ENCODE results near the gene OBSCN. TPM values are rescaled to one million over a fixed set of nuclear protein-coding genes. Genes with fewer than 3 reads are reported as not detected.
A peak's percentile ranks its signal among the peaks of the same experiment; 100 is the strongest.

The OBSCN gene
- total RNA-seq, 4 donors from 2014 or later, result 15.0 to 46.6 (median 34.4) TPM

DNA sequence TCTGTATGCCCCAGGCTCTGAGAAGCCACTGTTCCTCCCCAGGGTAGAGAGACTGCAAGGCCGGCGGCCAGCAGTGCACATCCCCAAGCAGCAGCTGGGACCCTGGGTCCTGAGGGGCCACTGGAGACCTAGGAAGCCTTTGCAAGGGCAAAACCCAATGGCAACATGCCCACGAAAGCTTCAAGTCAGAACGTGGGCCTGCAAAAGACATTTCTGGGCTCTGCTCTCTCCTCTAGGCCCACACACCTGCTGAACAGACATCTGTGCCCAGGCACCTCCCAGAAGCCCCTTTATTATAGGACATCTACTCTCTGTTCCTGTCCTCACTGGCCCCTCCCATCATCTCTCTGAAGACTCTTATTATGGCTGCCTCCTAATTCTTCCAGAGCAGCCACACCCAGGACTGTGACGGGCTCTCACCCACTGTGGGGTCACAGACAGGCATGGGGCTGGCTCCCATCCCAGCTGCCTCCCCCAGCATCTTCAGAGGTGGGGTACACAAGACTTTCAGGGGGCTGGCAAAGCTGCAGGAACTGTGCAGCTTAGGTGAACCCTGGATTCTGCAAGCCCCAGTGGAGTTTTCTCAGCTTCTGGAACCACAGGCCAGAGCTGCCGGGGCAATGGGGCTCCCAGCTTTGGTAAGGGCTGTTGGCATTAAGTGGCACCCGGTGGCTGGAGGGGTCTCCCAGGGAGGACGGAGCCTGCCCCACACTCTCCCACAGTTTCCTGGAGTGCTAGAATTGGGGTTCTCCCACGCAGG, 186.1 kb downstream of the OBSCN start:
- H3K27me3 ChIP-seq, result no peaks in the 10 kb centered on the region
- H3K36me3 ChIP-seq, result peaks cover 49% of the 10 kb centered on the region
- peak overlapping the region; percentile 64 for H3K27ac ChIP-seq
- no peak overlapping the region for H3K4me3 ChIP-seq
- 66% methylated on average over 5 of the region's 9 CpGs for WGBS
- TF ChIP-seq POLR2A (IDR thresholded peaks at IDR 0.05) (no peak), EP300 (IDR thresholded peaks at IDR 0.05) (no peak), POLR2AphosphoS5 (IDR thresholded peaks at IDR 0.05) (no peak)
- DNase-seq (ENCODE audit: low spot score in 2 of 2), result peak in 1 of 2 donors; percentile 40
- peaks cover 15% of the 10 kb centered on the region for H3K4me1 ChIP-seq
- H3K9me3 ChIP-seq, result no peaks in the 10 kb centered on the region

DNA sequence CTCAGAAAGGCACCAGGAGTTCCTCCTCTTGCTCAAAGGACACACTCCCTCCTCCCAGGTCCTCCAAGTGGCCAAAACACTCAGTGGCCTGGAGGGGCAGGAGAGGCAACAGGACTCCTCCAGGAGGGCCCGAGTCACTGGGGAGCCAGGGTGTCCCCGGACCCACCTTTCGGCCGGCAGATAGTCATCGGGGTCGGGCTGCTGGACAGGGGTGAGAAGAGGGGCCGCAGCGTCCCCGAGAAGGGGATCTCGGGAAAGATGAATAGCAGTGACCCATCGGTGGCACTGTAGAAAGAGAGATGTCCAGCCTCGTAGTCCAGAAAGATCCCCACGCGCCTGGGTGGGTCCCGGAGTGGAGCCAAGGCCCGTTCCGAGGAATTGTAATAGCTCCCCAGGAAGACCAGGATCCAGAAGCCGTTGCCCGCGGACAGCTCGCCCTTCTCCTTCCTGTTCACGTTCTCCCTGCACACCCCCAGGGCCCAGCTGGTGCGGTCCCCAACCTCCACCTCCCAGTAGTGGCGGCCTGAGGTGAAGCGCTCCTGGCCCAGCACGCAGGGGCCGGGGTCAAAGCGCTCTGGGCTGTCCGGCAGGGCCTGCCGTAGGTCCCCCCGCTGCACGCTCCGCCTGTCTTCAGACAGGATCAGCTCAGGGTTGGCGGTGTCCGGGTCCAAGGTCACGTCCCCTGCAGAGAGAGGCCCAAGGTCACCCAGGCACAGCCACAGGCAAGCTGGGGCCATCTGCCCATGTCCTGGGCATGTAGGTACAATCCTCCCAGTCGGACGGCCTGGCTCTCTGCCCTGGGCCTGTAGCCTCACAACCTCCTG, 186.9 kb downstream of the OBSCN start:
- TF ChIP-seq POLR2A (IDR thresholded peaks at IDR 0.05) (no peak), EP300 (IDR thresholded peaks at IDR 0.05) (no peak), POLR2AphosphoS5 (IDR thresholded peaks at IDR 0.05) (no peak)
- TF ChIP-seq, protein P1, sequence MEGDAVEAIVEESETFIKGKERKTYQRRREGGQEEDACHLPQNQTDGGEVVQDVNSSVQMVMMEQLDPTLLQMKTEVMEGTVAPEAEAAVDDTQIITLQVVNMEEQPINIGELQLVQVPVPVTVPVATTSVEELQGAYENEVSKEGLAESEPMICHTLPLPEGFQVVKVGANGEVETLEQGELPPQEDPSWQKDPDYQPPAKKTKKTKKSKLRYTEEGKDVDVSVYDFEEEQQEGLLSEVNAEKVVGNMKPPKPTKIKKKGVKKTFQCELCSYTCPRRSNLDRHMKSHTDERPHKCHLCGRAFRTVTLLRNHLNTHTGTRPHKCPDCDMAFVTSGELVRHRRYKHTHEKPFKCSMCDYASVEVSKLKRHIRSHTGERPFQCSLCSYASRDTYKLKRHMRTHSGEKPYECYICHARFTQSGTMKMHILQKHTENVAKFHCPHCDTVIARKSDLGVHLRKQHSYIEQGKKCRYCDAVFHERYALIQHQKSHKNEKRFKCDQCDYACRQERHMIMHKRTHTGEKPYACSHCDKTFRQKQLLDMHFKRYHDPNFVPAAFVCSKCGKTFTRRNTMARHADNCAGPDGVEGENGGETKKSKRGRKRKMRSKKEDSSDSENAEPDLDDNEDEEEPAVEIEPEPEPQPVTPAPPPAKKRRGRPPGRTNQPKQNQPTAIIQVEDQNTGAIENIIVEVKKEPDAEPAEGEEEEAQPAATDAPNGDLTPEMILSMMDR (IDR thresholded peaks at IDR 0.05), result no peak
- 88% methylated on average over 22 of the region's 38 CpGs for WGBS
- peaks cover 15% of the 10 kb centered on the region for H3K4me1 ChIP-seq
- H3K36me3 ChIP-seq, result peaks cover 57% of the 10 kb centered on the region
- no peaks in the 10 kb centered on the region for H3K9me3 ChIP-seq
- H3K27me3 ChIP-seq, result no peaks in the 10 kb centered on the region
- no peak overlapping the region for H3K27ac ChIP-seq
- no peak overlapping the region for H3K4me3 ChIP-seq
- peak; percentile 48 to 74 for DNase-seq (ENCODE audit: low spot score in 2 of 2)

DNA sequence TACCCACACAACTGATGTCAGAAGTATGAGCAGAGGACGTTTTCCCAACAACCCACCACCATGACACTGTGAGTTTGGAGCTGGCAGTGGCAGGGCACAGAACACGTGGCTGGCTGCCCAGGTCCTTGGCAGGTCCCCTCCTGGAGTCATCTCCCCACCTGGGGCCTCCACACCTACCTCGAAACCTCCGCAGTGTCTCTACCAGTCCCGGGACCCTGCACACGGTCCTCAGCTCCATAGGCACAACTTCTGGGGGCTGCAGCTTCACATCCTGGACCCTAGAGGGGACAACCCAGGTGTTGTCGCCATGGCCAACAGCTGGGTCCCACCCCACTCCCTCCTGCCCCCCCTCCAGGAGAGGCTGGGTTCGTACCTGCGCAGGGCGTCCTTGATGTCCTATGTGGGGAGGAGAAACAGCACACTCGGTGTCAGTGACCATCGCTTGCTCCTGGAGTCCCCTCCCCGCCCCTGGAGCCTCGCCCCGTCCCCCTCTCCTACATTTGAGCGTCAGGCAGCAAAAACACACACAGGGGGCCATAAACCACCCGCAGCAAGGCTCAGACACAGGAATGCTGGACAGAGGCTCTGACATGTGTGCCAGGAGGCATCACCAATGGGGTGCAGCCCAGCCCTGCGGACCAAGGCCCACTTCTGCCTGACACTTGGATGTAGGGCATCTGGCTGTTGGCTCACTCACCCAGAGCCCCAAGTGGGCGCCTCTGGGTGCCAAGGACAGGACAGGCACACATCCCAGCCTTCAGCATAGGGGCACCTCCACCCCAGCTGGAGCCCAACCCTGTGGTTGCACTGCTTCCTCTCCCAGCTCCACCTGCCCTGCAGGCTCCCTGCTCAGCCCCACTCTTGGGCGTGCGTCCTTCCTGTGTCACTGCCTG, 189.2 kb downstream of the OBSCN start:
- Histone ChIP-seq H3K36me3 (peaks cover 70% of the 10 kb centered on the region), H3K9me3 (no peaks in the 10 kb centered on the region), H3K27ac (no peak overlapping the region), H3K4me1 (peaks cover 15% of the 10 kb centered on the region), H3K27me3 (no peaks in the 10 kb centered on the region), H3K4me3 (no peak overlapping the region)
- WGBS, result 74% methylated on average over 4 of the region's 21 CpGs
- DNase-seq (ENCODE audit: low spot score in 2 of 2), result peak; percentile 49 to 75
- TF ChIP-seq POLR2A (IDR thresholded peaks at IDR 0.05) (no peak), POLR2AphosphoS5 (IDR thresholded peaks at IDR 0.05) (no peak), EP300 (IDR thresholded peaks at IDR 0.05) (no peak)
- TF ChIP-seq, protein P1 (IDR thresholded peaks at IDR 0.05), result no peak

DNA sequence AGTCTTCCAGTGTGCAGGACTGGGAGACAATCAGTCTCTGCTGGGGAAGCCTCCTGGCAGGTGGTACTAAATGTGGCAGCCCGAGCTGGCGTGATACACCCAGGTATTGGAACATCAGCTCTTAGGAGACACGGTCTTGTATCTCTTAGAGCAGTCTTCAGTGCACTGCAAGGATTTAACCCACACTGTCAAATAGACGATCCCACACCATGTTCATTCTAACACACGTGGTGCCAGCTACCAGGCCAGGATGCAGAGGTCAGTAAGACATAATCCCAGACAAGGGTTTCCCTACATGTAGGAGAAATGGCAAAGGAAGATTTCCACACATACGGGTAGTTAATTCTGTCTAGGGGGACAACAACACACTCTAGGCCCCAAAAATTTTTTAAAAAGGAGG, 190.1 kb downstream of the OBSCN start:
- WGBS, result 93% methylated on average over 6 of the region's 6 CpGs
- TF ChIP-seq POLR2A (IDR thresholded peaks at IDR 0.05) (no peak), POLR2AphosphoS5 (IDR thresholded peaks at IDR 0.05) (no peak), EP300 (IDR thresholded peaks at IDR 0.05) (no peak)
- TF ChIP-seq, protein P1 (IDR thresholded peaks at IDR 0.05), result no peak
- Histone ChIP-seq H3K27ac (no peak overlapping the region), H3K9me3 (no peaks in the 10 kb centered on the region), H3K4me1 (peaks cover 22% of the 10 kb centered on the region), H3K4me3 (no peak overlapping the region), H3K36me3 (peaks cover 62% of the 10 kb centered on the region), H3K27me3 (no peaks in the 10 kb centered on the region)
- peak; percentile 17 to 34 for DNase-seq (ENCODE audit: low spot score in 2 of 2)

DNA sequence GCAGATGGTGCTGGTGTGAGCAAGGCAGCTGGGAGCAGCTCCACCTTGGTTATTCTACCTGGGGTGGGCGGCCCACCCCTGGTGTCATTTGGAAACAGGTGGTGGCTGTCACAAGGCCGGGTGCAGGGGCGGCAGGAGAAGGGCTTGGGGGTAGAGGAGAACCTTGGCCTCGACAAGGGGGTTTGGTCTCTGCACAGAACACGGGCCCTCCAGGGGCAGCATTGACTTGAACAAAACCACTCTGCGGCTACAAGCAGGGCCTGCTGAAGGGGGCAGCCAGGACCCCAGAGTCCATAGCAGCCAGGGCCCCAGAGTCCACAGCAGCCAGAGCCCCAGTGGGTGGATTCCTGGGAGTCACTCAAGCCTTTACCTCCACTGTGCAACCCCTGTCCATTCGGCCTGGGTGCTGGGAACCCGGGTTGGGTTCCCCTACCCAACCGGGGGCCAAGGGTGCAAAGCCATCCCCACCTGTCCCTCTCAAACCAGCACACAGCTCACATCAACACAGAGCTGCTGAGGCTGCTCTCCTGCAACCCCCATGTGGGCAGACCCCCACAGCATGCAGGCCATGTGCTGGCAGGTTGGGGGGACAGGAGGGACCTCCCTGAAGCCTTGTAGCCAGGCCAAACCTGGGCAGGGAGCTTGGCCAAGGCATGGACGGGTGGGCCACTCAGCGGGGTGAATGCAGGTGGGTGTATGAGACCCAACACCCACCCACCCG, 191.1 kb downstream of the OBSCN start:
- 86% methylated on average over 10 of the region's 12 CpGs for WGBS
- peak; percentile 44 to 73 for DNase-seq (ENCODE audit: low spot score in 2 of 2)
- TF ChIP-seq, protein P1 (IDR thresholded peaks at IDR 0.05), result no peak
- TF ChIP-seq POLR2AphosphoS5 (IDR thresholded peaks at IDR 0.05), result no peak
- Histone ChIP-seq H3K4me3 (no peak overlapping the region), H3K36me3 (peaks cover 62% of the 10 kb centered on the region), H3K27me3 (no peaks in the 10 kb centered on the region), H3K9me3 (no peaks in the 10 kb centered on the region), H3K4me1 (peaks cover 21% of the 10 kb centered on the region), H3K27ac (no peak overlapping the region)

Measured in suprapubic skin (tissue), 4 donors.